M059J (cell line): ENCODE results near the gene IL15RA. TPM values are rescaled to one million over a fixed set of nuclear protein-coding genes. Genes with fewer than 3 reads are reported as not detected.
"Not testable (repeated sequence)": the region's sequence is repeated elsewhere in the genome, so short reads cannot be mapped to it uniquely, and the experiment has no call there.

ENCODE experiments used
- DNase-seq: peaks from one replicate; pipeline ENCODE4 v3.0.0-alpha.2; 2012; ENCODE audit warnings: low read depth
- total RNA-seq: library from RNA; depleted of rRNA; stranded (reverse); fragments of >200 nt; shearing (Covaris generic); gene quantifications from 2 replicates; pipeline ENCODE4 v1.2.3, GENCODE V29; 2014

The IL15RA gene
- total RNA-seq, 1 experiment from 2014 or later: 14.9 TPM

- DNase-seq: no peak
These were observed 6.8 kb downstream of the IL15RA start for GRCh38 chr10:5970527-5970926.

GRCh38 chr10:5970066-5970465, 7.3 kb downstream of the IL15RA start:
- no peak for DNase-seq

GRCh38 chr10:5968681-5969453, 8.5 kb downstream of the IL15RA start:
- DNase-seq: no peak

- DNase-seq: no peak
These were observed 9.2 kb downstream of the IL15RA start for GRCh38 chr10:5968037-5968680.

GRCh38 chr10:5965266-5965665, 12.1 kb downstream of the IL15RA start:
- no peak for DNase-seq

GRCh38 chr10:5964736-5965135, 12.6 kb downstream of the IL15RA start:
- DNase-seq: no peak

- DNase-seq: no peak
These were observed 13.8 kb downstream of the IL15RA start for GRCh38 chr10:5963591-5963990.

GRCh38 chr10:5963071-5963470, 14.3 kb downstream of the IL15RA start:
- DNase-seq: no peak

GRCh38 chr10:5962358-5962940, 14.9 kb downstream of the IL15RA start:
- not testable (repeated sequence) for DNase-seq

GRCh38 chr10:5961405-5962100, 15.8 kb downstream of the IL15RA start:
- DNase-seq: no peak

GRCh38 chr10:5960973-5961275, 16.4 kb downstream of the IL15RA start:
- DNase-seq: not testable (repeated sequence)

GRCh38 chr10:5960070-5960972, 17.0 kb downstream of the IL15RA start:
- DNase-seq: no peak

- DNase-seq: no peak
These were observed 17.7 kb downstream of the IL15RA start for GRCh38 chr10:5959581-5960069.

- no peak for DNase-seq
These were observed 18.2 kb downstream of the IL15RA start for GRCh38 chr10:5959142-5959541.

- no peak for DNase-seq
These were observed 18.7 kb downstream of the IL15RA start for GRCh38 chr10:5958675-5959074.

GRCh38 chr10:5958077-5958476, 19.3 kb downstream of the IL15RA start:
- DNase-seq: no peak

- no peak for DNase-seq
These were observed 21.0 kb downstream of the IL15RA start for GRCh38 chr10:5956146-5956936.

- no peak for DNase-seq
These were observed 23.7 kb downstream of the IL15RA start for GRCh38 chr10:5953676-5954075.

- no peak for DNase-seq
These were observed 24.5 kb downstream of the IL15RA start for GRCh38 chr10:5952731-5953385.
